ENCODE data around the gene ESPNL.

ESPNL gene

GRCh38 chr2:238176613-238177012 is 76.5 kb downstream of the ESPNL start:
- no peak for DNase-seq

- DNase-seq: no peak
These were observed 80.4 kb downstream of the ESPNL start for GRCh38 chr2:238180554-238180953.

GRCh38 chr2:238182362-238182761 is 82.2 kb downstream of the ESPNL start:
- no peak for DNase-seq

All from GOT3 (cell line).